Prostate gland (tissue), 2 donors: ENCODE data around the gene AQP5. TPM values are rescaled to one million over a fixed set of nuclear protein-coding genes. Genes with fewer than 3 reads are reported as not detected.

Source experiments
- DNase-seq: peaks from one replicate; pipeline ENCODE4 v3.0.0-alpha.2; 2019; ENCODE audit warnings: low spot score
- H3K27ac ChIP-seq, 2 donors: fragments of 200-600 bp; sonication (generic); 2 replicates each; pipeline ENCODE4 v1.5.1; 2017 to 2019
- H3K27me3 ChIP-seq: fragments of 200-600 bp; sonication (generic); replicated peaks from 2 replicates; pipeline ENCODE4 v1.5.1; 2019; ENCODE audit not compliant: insufficient read depth
- H3K36me3 ChIP-seq, 2 donors: fragments of 200-600 bp; sonication (generic); 1 replicate in 1 of 2; 2 replicates in 1 of 2; pipeline versions ENCODE4 v1.5.1 to v1.8.1; 2017 to 2019
- H3K4me1 ChIP-seq: fragments of 200-600 bp; sonication (generic); replicated peaks from 2 replicates; pipeline ENCODE4 v1.5.1; 2019
- H3K4me3 ChIP-seq, 2 donors: fragments of 200-600 bp; sonication (generic); 2 replicates each; pipeline ENCODE4 v1.5.1; 2017 to 2019
- H3K9me3 ChIP-seq: fragments of 200-600 bp; sonication (generic); 2 replicates; pipeline ENCODE4 v1.5.1; 2017
- CTCF ChIP-seq, 4 experiments: fragments of 200-600 bp in 2 of 4; fragments of 450-650 bp in 2 of 4; sonication (generic) in 2 of 4; IDR thresholded peaks; 1 replicate in 3 of 4; 2 replicates in 1 of 4; pipeline ENCODE4 v1.5.1; 2016 to 2019; ENCODE audit warnings: antibody characterized with exemption in 4 of 4, mild to moderate bottlenecking in 2 of 4, moderate library complexity in 2 of 4
- POLR2A ChIP-seq: fragments of 450-650 bp; IDR thresholded peaks from one replicate; pipeline ENCODE4 v1.6.1; 2016; ENCODE audit warnings: antibody characterized with exemption, mild to moderate bottlenecking
- POLR2AphosphoS5 ChIP-seq: sonication (generic); formaldehyde crosslinking; IDR thresholded peaks from one replicate; pipeline ENCODE4 v1.6.1; 2017; ENCODE audit warnings: antibody characterized with exemption
- WGBS: methylation state at CpG from one replicate; pipeline ENCODE4 v1.1.5; 2018; 5-methylcytosine and 5-hydroxymethylcytosine counted together
- intact Hi-C: fragments of 100-400 bp; cut with DNase I; formaldehyde crosslinking; loops from one replicate; pipeline ENCODE4 v1.14.2; 2022
- total RNA-seq, 2 donors: library from RNA; depleted of rRNA; stranded (reverse); fragments of >200 nt; gene quantifications; one replicate each; pipeline ENCODE4 v1.1.0, GENCODE V29; 2016

The AQP5 gene
- total RNA-seq, 2 donors from 2014 or later = 3.4 to 25.8 TPM

DNA sequence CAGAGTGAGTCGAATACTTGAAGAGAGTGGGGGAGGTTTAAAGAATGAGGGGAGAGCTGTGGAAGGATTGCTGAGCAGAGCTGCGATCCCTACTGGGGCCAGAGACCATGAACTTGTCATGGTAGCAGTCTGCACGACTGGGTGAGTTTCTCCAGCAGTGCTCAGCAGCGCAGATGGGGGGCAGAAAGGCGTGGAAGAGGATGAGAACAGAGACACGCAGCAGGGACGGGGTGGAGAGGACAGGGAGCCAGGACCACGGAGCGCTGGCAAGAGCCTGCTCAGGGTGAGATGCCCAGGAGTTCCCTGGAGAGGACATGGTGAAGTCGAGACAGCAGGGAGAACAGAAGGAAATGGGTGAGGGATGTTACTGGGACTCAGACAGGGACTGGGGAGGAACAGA lies 9.0 kb downstream of the AQP5 start:
- Histone ChIP-seq H3K4me3 (no peak overlapping the region), H3K36me3 (no peaks in the 10 kb centered on the region), H3K27me3 (no peaks in the 10 kb centered on the region), H3K9me3 (no peaks in the 10 kb centered on the region), H3K27ac (no peak overlapping the region), H3K4me1 (peaks cover 3% of the 10 kb centered on the region)
- no peak for DNase-seq
- WGBS = 77% methylated on average over 10 of the region's 10 CpGs
- no peak for TF ChIP-seq CTCF (IDR thresholded peaks at IDR 0.05)
- TF ChIP-seq POLR2A = no peak
- TF ChIP-seq POLR2AphosphoS5 = no peak
- intact Hi-C loops = loop anchor here (5.0 kb wide), 1 partner anchor 47 kb away; no protein-coding TSS in a partner anchor

- DNase-seq = no peak
- Histone ChIP-seq H3K9me3 (no peaks in the 10 kb centered on the region), H3K4me1 (peaks cover 3% of the 10 kb centered on the region), H3K27me3 (no peaks in the 10 kb centered on the region), H3K4me3 (no peak overlapping the region), H3K36me3 (no peaks in the 10 kb centered on the region), H3K27ac (no peak overlapping the region)
- WGBS = 44% methylated on average over 6 of the region's 6 CpGs
- intact Hi-C loops = loop anchor here (5.0 kb wide), 1 partner anchor 46 kb away; no protein-coding TSS in a partner anchor
- TF ChIP-seq CTCF (IDR thresholded peaks at IDR 0.05) (no peak), POLR2A (no peak), POLR2AphosphoS5 (no peak)
Measured at GRCh38 chr12:49971141-49971540, 9.5 kb downstream of the AQP5 start.

GRCh38 chr12:49972129-49972528 lies 10.5 kb downstream of the AQP5 start:
- H3K9me3 ChIP-seq = no peaks in the 10 kb centered on the region
- H3K27me3 ChIP-seq = no peaks in the 10 kb centered on the region
- H3K27ac ChIP-seq = no peak overlapping the region
- DNase-seq = no peak
- TF ChIP-seq CTCF (IDR thresholded peaks at IDR 0.05) (no peak), POLR2AphosphoS5 (no peak), POLR2A (no peak)
- peaks cover 2% of the 10 kb centered on the region for H3K4me1 ChIP-seq
- H3K4me3 ChIP-seq = no peak overlapping the region
- no peaks in the 10 kb centered on the region for H3K36me3 ChIP-seq
- intact Hi-C loops = loop anchor here (5.0 kb wide), 1 partner anchor 45 kb away; no protein-coding TSS in a partner anchor
- 81% methylated on average over 9 of the region's 9 CpGs for WGBS

- H3K9me3 ChIP-seq = no peaks in the 10 kb centered on the region
- H3K27me3 ChIP-seq = no peaks in the 10 kb centered on the region
- H3K36me3 ChIP-seq = no peaks in the 10 kb centered on the region
- TF ChIP-seq POLR2AphosphoS5 = no peak
- TF ChIP-seq POLR2A = no peak
- TF ChIP-seq CTCF (IDR thresholded peaks at IDR 0.05) = no peak
- intact Hi-C loops = loop anchor here (5.0 kb wide), 1 partner anchor 44 kb away; no protein-coding TSS in a partner anchor
- H3K4me1 ChIP-seq = no peaks in the 10 kb centered on the region
- no peak within 1 kb of the TSS for H3K4me3 ChIP-seq
- 87% methylated on average over 18 of the region's 18 CpGs for WGBS
- DNase-seq = no peak
- H3K27ac ChIP-seq = no peak within 1 kb of the TSS
Measured at GRCh38 chr12:49972641-49973360, 11.1 kb downstream of the AQP5 start, which contains the start of gene AQP6. Gene AQP6 (plus strand): TSS chr12:49972947. CDS start chr12:49973174, 227 bp downstream.

DNA sequence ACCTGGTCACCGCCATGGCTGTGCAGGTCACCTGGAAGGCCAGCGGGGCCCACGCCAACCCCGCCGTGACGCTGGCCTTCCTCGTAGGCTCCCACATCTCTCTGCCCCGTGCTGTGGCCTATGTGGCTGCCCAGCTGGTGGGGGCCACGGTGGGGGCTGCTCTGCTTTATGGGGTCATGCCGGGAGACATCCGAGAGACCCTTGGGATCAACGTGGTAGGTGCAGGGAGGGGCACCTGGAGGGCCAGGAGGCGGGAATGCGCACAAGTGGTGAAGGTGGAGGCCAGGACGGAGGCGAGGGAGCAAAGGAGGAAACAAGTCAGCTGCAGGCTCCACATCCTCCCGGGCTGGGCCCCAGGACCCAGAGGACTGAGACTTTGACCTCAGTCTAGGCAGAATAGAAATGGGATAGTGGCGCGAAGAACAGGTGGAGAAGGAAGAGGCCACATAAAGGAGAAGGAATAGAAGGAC lies 11.7 kb downstream of the AQP5 start:
- H3K4me1 ChIP-seq = no peaks in the 10 kb centered on the region
- DNase-seq = no peak
- no peak overlapping the region for H3K4me3 ChIP-seq
- TF ChIP-seq CTCF (IDR thresholded peaks at IDR 0.05) (no peak), POLR2AphosphoS5 (no peak), POLR2A (no peak)
- no peaks in the 10 kb centered on the region for H3K27me3 ChIP-seq
- 84% methylated on average over 19 of the region's 19 CpGs for WGBS
- H3K9me3 ChIP-seq = no peaks in the 10 kb centered on the region
- H3K36me3 ChIP-seq = no peaks in the 10 kb centered on the region
- intact Hi-C loops = loop anchor here (5.0 kb wide), 1 partner anchor 44 kb away; no protein-coding TSS in a partner anchor
- H3K27ac ChIP-seq = no peak overlapping the region
